Activated T-cell treated with anti-CD3 and anti-CD28 coated beads, Interleukin-2, amount 50 U/mL, for 48 hours (primary cell): Measurements from ENCODE around the gene ZSWIM9.

Experiments
- DNase-seq, 2 experiments: peaks; one replicate each; pipeline ENCODE4 v3.0.0-alpha.2; 2020

Gene ZSWIM9

GRCh38 chr19:48176226-48176625 lies 5.7 kb downstream of the ZSWIM9 start:
- no peak for DNase-seq

- no peak for DNase-seq
Measured at GRCh38 chr19:48181505-48181904, 11.0 kb downstream of the ZSWIM9 start.

- DNase-seq, result no peak
Measured at GRCh38 chr19:48182434-48182833, 12.0 kb downstream of the ZSWIM9 start.

- no peak for DNase-seq
Measured at GRCh38 chr19:48183356-48183755, 12.9 kb downstream of the ZSWIM9 start.

- DNase-seq, result no peak
Measured at GRCh38 chr19:48186015-48186414, 15.5 kb downstream of the ZSWIM9 start.

- no peak for DNase-seq
Measured at GRCh38 chr19:48186541-48186991, 16.1 kb downstream of the ZSWIM9 start.

GRCh38 chr19:48190288-48190884 lies 19.9 kb downstream of the ZSWIM9 start:
- DNase-seq, result peak; percentile 72 to 76

GRCh38 chr19:48190885-48191284 lies 20.4 kb downstream of the ZSWIM9 start:
- no peak for DNase-seq

- DNase-seq, result no peak
Measured at GRCh38 chr19:48192750-48193149, 22.3 kb downstream of the ZSWIM9 start.

- DNase-seq, result peak; percentile 50 to 55
Measured at GRCh38 chr19:48194041-48194843, 23.8 kb downstream of the ZSWIM9 start.

GRCh38 chr19:48194844-48195830 lies 24.7 kb downstream of the ZSWIM9 start:
- DNase-seq, result no peak

GRCh38 chr19:48196321-48196763 lies 25.9 kb downstream of the ZSWIM9 start:
- DNase-seq, result no peak

GRCh38 chr19:48196933-48197665 lies 26.6 kb downstream of the ZSWIM9 start:
- no peak for DNase-seq

- DNase-seq, result peak in 1 of 2 experiments; percentile 28
Measured at GRCh38 chr19:48203222-48203793, 32.8 kb downstream of the ZSWIM9 start.

- DNase-seq, result peak; percentile 93 to 95
Measured at GRCh38 chr19:48203794-48204628, 33.5 kb downstream of the ZSWIM9 start.

- peak in 1 of 2 experiments; percentile 24 for DNase-seq
Measured at GRCh38 chr19:48206397-48207093, 36.1 kb downstream of the ZSWIM9 start.

- no peak for DNase-seq
Measured at GRCh38 chr19:48210005-48210404, 39.5 kb downstream of the ZSWIM9 start.

GRCh38 chr19:48213959-48214358 lies 43.5 kb downstream of the ZSWIM9 start:
- no peak for DNase-seq

- no peak for DNase-seq
Measured at GRCh38 chr19:48216933-48217332, 46.5 kb downstream of the ZSWIM9 start.

GRCh38 chr19:48218997-48219396 lies 48.5 kb downstream of the ZSWIM9 start:
- no peak for DNase-seq
